IgD-negative memory B cell (primary cell): ENCODE data around the gene OR12D3. TPM values are rescaled to one million over a fixed set of nuclear protein-coding genes. Genes with fewer than 3 reads are reported as not detected.

Source experiments
- H3K27ac Mint-ChIP-seq, 3 donors: one replicate each; pipeline ENCODE4 v1.8.0; 2020 to 2022; ENCODE audit warnings: mild to moderate bottlenecking in 3 of 3, mixed read lengths in 3 of 3, moderate library complexity in 1 of 3
- H3K27me3 Mint-ChIP-seq: one replicate; pipeline ENCODE4 v1.8.0; 2021; ENCODE audit warnings: mixed read lengths
- H3K36me3 Mint-ChIP-seq: one replicate; pipeline ENCODE4 v1.8.0; 2020; ENCODE audit warnings: mild to moderate bottlenecking, mixed read lengths
- H3K4me1 Mint-ChIP-seq, 3 donors: one replicate each; pipeline ENCODE4 v1.8.0; 2020 to 2022; ENCODE audit warnings: mixed read lengths in 3 of 3, mild to moderate bottlenecking in 1 of 3
- H3K4me3 Mint-ChIP-seq, 4 donors: one replicate each; pipeline ENCODE4 v1.8.0; 2020 to 2022; ENCODE audit warnings: mild to moderate bottlenecking in 4 of 4, mixed read lengths in 4 of 4, moderate library complexity in 3 of 4
- H3K9me3 Mint-ChIP-seq, 3 donors: one replicate each; pipeline ENCODE4 v1.8.0; 2020 to 2021; ENCODE audit warnings: mixed read lengths in 3 of 3, mild to moderate bottlenecking in 1 of 3
- polyA plus RNA-seq: library from polyadenylated mRNA; unstranded; fragments of 300-500 nt; fragmentation: Illumina TruSeq; gene quantifications from one replicate; pipeline ENCODE4 v1.2.3, GENCODE V29; 2021

The OR12D3 gene
- polyA plus RNA-seq, 1 donor from 2014 or later: not detected

DNA sequence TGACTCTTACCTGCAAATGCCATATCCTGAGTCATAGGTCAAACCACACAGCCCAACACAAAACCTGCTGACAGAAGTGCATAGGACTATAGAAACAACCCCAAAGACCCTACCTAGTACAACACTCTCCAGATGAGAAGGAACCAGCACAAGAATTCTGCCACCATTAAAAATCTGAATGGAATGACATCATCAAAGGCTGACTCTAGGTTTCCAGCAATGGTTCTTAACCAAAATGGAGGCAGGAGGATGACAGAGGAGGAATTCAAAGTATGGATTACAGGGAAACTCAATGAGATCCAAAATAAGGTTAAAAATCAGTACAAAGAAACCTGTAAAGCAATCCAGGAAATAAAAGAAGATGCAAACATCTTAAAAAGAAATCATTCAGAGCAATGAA lies 42.4 kb downstream of the OR12D3 start:
- Mint-ChIP-seq H3K4me3 (no peak overlapping the region), H3K36me3 (peaks cover 3% of the 10 kb centered on the region), H3K27ac (no peak overlapping the region), H3K4me1 (no peaks in the 10 kb centered on the region), H3K27me3 (peaks cover 5% of the 10 kb centered on the region), H3K9me3 (peaks cover 0 to 1% (median 0%) of the 10 kb centered on the region in 3 donors)

DNA sequence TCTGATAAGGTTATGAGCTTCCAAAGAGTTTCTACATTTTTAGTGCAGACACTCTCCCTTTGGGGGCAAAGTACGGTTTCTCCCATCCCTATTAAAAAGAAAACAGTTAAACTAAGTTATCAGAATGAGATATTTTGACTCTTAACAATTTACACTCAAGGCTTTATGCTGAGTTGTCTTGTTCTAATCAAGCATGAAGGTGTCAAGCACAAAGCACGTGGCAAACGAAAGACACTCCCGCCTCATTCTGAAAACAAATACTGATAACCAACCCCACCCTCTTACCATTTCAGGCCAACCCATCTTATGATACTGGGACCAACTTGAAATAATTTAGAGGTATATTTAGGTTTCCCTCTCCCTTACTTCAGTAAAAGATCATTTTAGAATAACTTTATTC lies 49.3 kb downstream of the OR12D3 start:
- H3K4me1 Mint-ChIP-seq: no peaks in the 10 kb centered on the region
- H3K27ac Mint-ChIP-seq: no peak overlapping the region
- H3K4me3 Mint-ChIP-seq: no peak overlapping the region
- no peaks in the 10 kb centered on the region for H3K36me3 Mint-ChIP-seq
- no peaks in the 10 kb centered on the region for H3K9me3 Mint-ChIP-seq
- peaks cover 8% of the 10 kb centered on the region for H3K27me3 Mint-ChIP-seq

Other genes with a start within 250 kb of the OR12D3 start
- not detected for gene OR2J2, start 204.4 kb downstream of the OR12D3 start, polyA plus RNA-seq
- not detected for gene OR14J1, start 73.6 kb downstream of the OR12D3 start, polyA plus RNA-seq
- gene OR5V1, start 6.4 kb downstream of the OR12D3 start, polyA plus RNA-seq: not detected
- gene OR12D2, start 20.3 kb upstream of the OR12D3 start, polyA plus RNA-seq: not detected
- gene OR12D1, start 39.6 kb upstream of the OR12D3 start, polyA plus RNA-seq: not detected
- not detected for gene OR10C1, start 64.0 kb upstream of the OR12D3 start, polyA plus RNA-seq
- gene OR11A1, start 81.8 kb upstream of the OR12D3 start, polyA plus RNA-seq: not detected
- not detected for gene OR2H1, start 81.9 kb upstream of the OR12D3 start, polyA plus RNA-seq
- gene MAS1L, start 112.7 kb upstream of the OR12D3 start, polyA plus RNA-seq: not detected
- not detected for gene UBD, start 184.4 kb upstream of the OR12D3 start, polyA plus RNA-seq
- gene OR2H2, start 209.8 kb upstream of the OR12D3 start, polyA plus RNA-seq: not detected